Measurements from ENCODE around the gene LZTFL1.

Gene LZTFL1

GRCh38 chr3:45841757-45842491 is at the start of gene LZTFL1:
LZTFL1 (minus strand) TSS chr3:45842119; CDS start chr3:45841991, 128 bp downstream.
- DNase-seq = peak; percentile 95 to 96
- TF ChIP-seq POLR2A (IDR thresholded peaks at IDR 0.05; ENCODE audit: low read length) (peak; percentile 69), GATA1 (IDR thresholded peaks at IDR 0.05; ENCODE audit: low read depth, low read length) (no peak)

GRCh38 chr3:45890405-45890804 is 48.5 kb upstream of the LZTFL1 start:
- TF ChIP-seq POLR2A (IDR thresholded peaks at IDR 0.05; ENCODE audit: low read length) (no peak), GATA1 (IDR thresholded peaks at IDR 0.05; ENCODE audit: low read depth, low read length) (no peak)
- peak in 1 of 2 experiments; percentile 2 for DNase-seq

- no peak for DNase-seq
- no peak for TF ChIP-seq GATA1 (IDR thresholded peaks at IDR 0.05; ENCODE audit: low read depth, low read length)
- TF ChIP-seq POLR2A (IDR thresholded peaks at IDR 0.05; ENCODE audit: low read length) = no peak
Measured at GRCh38 chr3:45889337-45889736, 47.4 kb upstream of the LZTFL1 start.

- no peak for DNase-seq
- TF ChIP-seq POLR2A (IDR thresholded peaks at IDR 0.05; ENCODE audit: low read length) = no peak
- TF ChIP-seq GATA1 (IDR thresholded peaks at IDR 0.05; ENCODE audit: low read depth, low read length) = no peak
Measured at GRCh38 chr3:45887759-45888511, 46.0 kb upstream of the LZTFL1 start.

- DNase-seq = no peak
- TF ChIP-seq POLR2A (IDR thresholded peaks at IDR 0.05; ENCODE audit: low read length) (no peak), GATA1 (IDR thresholded peaks at IDR 0.05; ENCODE audit: low read depth, low read length) (no peak)
Measured at GRCh38 chr3:45887285-45887684, 45.4 kb upstream of the LZTFL1 start.

- TF ChIP-seq POLR2A (IDR thresholded peaks at IDR 0.05; ENCODE audit: low read length) = no peak
- no peak for TF ChIP-seq GATA1 (IDR thresholded peaks at IDR 0.05; ENCODE audit: low read depth, low read length)
- DNase-seq = no peak
Measured at GRCh38 chr3:45885979-45886705, 44.2 kb upstream of the LZTFL1 start, which contains the start of gene CCR9. CCR9 (plus strand) TSS chr3:45886543; CDS start chr3:45894934, 8,391 bp downstream.

GRCh38 chr3:45884368-45885201 is 42.7 kb upstream of the LZTFL1 start:
- TF ChIP-seq GATA1 (IDR thresholded peaks at IDR 0.05; ENCODE audit: low read depth, low read length) (no peak), POLR2A (IDR thresholded peaks at IDR 0.05; ENCODE audit: low read length) (no peak)
- no peak for DNase-seq

- TF ChIP-seq POLR2A (IDR thresholded peaks at IDR 0.05; ENCODE audit: low read length) (no peak), GATA1 (IDR thresholded peaks at IDR 0.05; ENCODE audit: low read depth, low read length) (no peak)
- no peak for DNase-seq
Measured at GRCh38 chr3:45881078-45882022, 39.4 kb upstream of the LZTFL1 start.

- TF ChIP-seq GATA1 (IDR thresholded peaks at IDR 0.05; ENCODE audit: low read depth, low read length) (no peak), POLR2A (IDR thresholded peaks at IDR 0.05; ENCODE audit: low read length) (no peak)
Measured at GRCh38 chr3:45880725-45881077, 38.8 kb upstream of the LZTFL1 start.

GRCh38 chr3:45878124-45878523 is 36.2 kb upstream of the LZTFL1 start:
- TF ChIP-seq POLR2A (IDR thresholded peaks at IDR 0.05; ENCODE audit: low read length) (no peak), GATA1 (IDR thresholded peaks at IDR 0.05; ENCODE audit: low read depth, low read length) (no peak)
- DNase-seq = no peak

More at GRCh38 chr3:45880725-45881077, 38.8 kb upstream of the LZTFL1 start:
- DNase-seq = no peak

- DNase-seq = peak; percentile 34 to 49
- TF ChIP-seq GATA1 (IDR thresholded peaks at IDR 0.05; ENCODE audit: low read depth, low read length) (no peak), POLR2A (IDR thresholded peaks at IDR 0.05; ENCODE audit: low read length) (no peak)
Measured at GRCh38 chr3:45874677-45875346, 32.9 kb upstream of the LZTFL1 start.

- DNase-seq = no peak
- no peak for TF ChIP-seq POLR2A (IDR thresholded peaks at IDR 0.05; ENCODE audit: low read length)
- TF ChIP-seq GATA1 (IDR thresholded peaks at IDR 0.05; ENCODE audit: low read depth, low read length) = no peak
Measured at GRCh38 chr3:45873638-45874037, 31.7 kb upstream of the LZTFL1 start.
